MCF 10A (cell line): ENCODE data around the gene NCOR1. TPM values are rescaled to one million over a fixed set of nuclear protein-coding genes. Genes with fewer than 3 reads are reported as not detected.

Experiments used
- BruUV-seq: library from RNA; stranded (reverse); fragments of 400-500 nt; replicated peaks from 2 replicates; lab custom pipeline; 2021; lab: Mats Ljungman, UMichigan
- CTCF ChIA-PET: fragments of 300-600 bp; sonication (Branson Sonifier 250); formaldehyde crosslinking; extraction: SDS; loops from one replicate; lab custom pipeline; 2021; ENCODE audit warnings: antibody characterized with exemption, inconsistent platforms; lab: Yijun Ruan, JAX
- POLR2A ChIA-PET: fragments of 300-600, 350-650 bp; sonication (Branson Sonifier 250); formaldehyde crosslinking; extraction: SDS; loops from one replicate; lab custom pipeline; 2020; ENCODE audit warnings: antibody characterized with exemption, inconsistent platforms; lab: Yijun Ruan, JAX
- DNase-seq: peaks from one replicate; pipeline ENCODE4 v3.0.0-alpha.2; 2018; ENCODE audit not compliant: unreplicated experiment
- H3K27ac Mint-ChIP-seq: one replicate; pipeline ENCODE4 v1.8.0; 2022; ENCODE audit warnings: mild to moderate bottlenecking, low read depth, mixed read lengths; ENCODE audit not compliant: unreplicated experiment
- H3K27me3 Mint-ChIP-seq: one replicate; pipeline ENCODE4 v1.8.0; 2022; ENCODE audit warnings: mixed read lengths; ENCODE audit not compliant: insufficient read depth, unreplicated experiment
- H3K36me3 Mint-ChIP-seq: one replicate; pipeline ENCODE4 v1.8.0; 2022; ENCODE audit warnings: mild to moderate bottlenecking, moderate library complexity, mixed read lengths; ENCODE audit not compliant: insufficient read depth, unreplicated experiment
- H3K4me1 Mint-ChIP-seq: one replicate; pipeline ENCODE4 v1.8.0; 2022; ENCODE audit warnings: mixed read lengths; ENCODE audit not compliant: insufficient read depth, unreplicated experiment
- H3K4me3 Mint-ChIP-seq: one replicate; pipeline ENCODE4 v1.8.0; 2022; ENCODE audit warnings: mild to moderate bottlenecking, moderate library complexity, mixed read lengths; ENCODE audit not compliant: unreplicated experiment
- H3K9me3 Mint-ChIP-seq: one replicate; pipeline ENCODE4 v1.8.0; 2022; ENCODE audit warnings: mixed read lengths; ENCODE audit not compliant: unreplicated experiment
- CTCF ChIP-seq: fragments of 200-600 bp; IDR thresholded peaks from one replicate; pipeline ENCODE4 v1.8.0; 2022; ENCODE audit warnings: antibody characterized with exemption, mild to moderate bottlenecking; ENCODE audit not compliant: unreplicated experiment
- intact Hi-C: fragments of 100-400 bp; cut with micrococcal nuclease; formaldehyde crosslinking; loops from 2 replicates; pipeline ENCODE4 v1.14.1; 2022
- total RNA-seq: library from RNA; stranded (reverse); gene quantifications from 2 replicates; pipeline ENCODE4 v1.2.3, GENCODE V29; 2022

NCOR1 gene
- total RNA-seq, 1 experiment from 2014 or later: 138 TPM

GRCh38 chr17:16101440-16101839 is 113.9 kb downstream of the NCOR1 start:
- POLR2A ChIA-PET: no interaction called here
- no peaks in the 10 kb centered on the region for H3K9me3 Mint-ChIP-seq
- CTCF ChIA-PET: interaction anchor here (0.6 to 1.8 kb wide), 3 partner anchors 10 to 250 kb away, joined by 3 to 5 read pairs (median 4); no protein-coding TSS in a partner anchor
- peaks cover 76% of the 10 kb centered on the region for H3K36me3 Mint-ChIP-seq
- intact Hi-C loops: no loop called here
- DNase-seq: no peak
- no peak for TF ChIP-seq CTCF
- no peaks in the 10 kb centered on the region for H3K4me1 Mint-ChIP-seq
- BruUV-seq: TSS peak; percentile 48
- H3K27me3 Mint-ChIP-seq: no peaks in the 10 kb centered on the region
- no peak overlapping the region for H3K27ac Mint-ChIP-seq
- H3K4me3 Mint-ChIP-seq: no peak overlapping the region

- peak; percentile 41 for DNase-seq
- intact Hi-C loops: no loop called here
- BruUV-seq: no TSS peak
- TF ChIP-seq CTCF: peak; percentile 11
- peaks cover 72% of the 10 kb centered on the region for H3K36me3 Mint-ChIP-seq
- no peaks in the 10 kb centered on the region for H3K9me3 Mint-ChIP-seq
- H3K4me1 Mint-ChIP-seq: no peaks in the 10 kb centered on the region
- ChIA-PET POLR2A (no interaction called here), CTCF (interaction anchor here (0.6 to 1.8 kb wide), 3 partner anchors 9 to 251 kb away, joined by 3 to 5 read pairs (median 4); no protein-coding TSS in a partner anchor)
- no peak overlapping the region for H3K4me3 Mint-ChIP-seq
- H3K27ac Mint-ChIP-seq: no peak overlapping the region
- no peaks in the 10 kb centered on the region for H3K27me3 Mint-ChIP-seq
Observed at GRCh38 chr17:16100737-16101400, 114.5 kb downstream of the NCOR1 start.

- POLR2A ChIA-PET: interaction anchor here (0.6 kb wide), 1 partner anchor 39 kb away, joined by 3 read pairs; no protein-coding TSS in a partner anchor
- intact Hi-C loops: no loop called here
- CTCF ChIA-PET: interaction anchor here (0.9 to 1.5 kb wide), 2 partner anchors 10 to 13 kb away, joined by 3 to 5 read pairs; no protein-coding TSS in a partner anchor
Observed at GRCh38 chr17:16091773-16092172, 123.6 kb downstream of the NCOR1 start.

GRCh38 chr17:16086957-16087356 is 128.4 kb downstream of the NCOR1 start:
- Mint-ChIP-seq H3K4me1 (peaks cover 19% of the 10 kb centered on the region), H3K27me3 (no peaks in the 10 kb centered on the region), H3K4me3 (no peak overlapping the region), H3K9me3 (no peaks in the 10 kb centered on the region), H3K27ac (no peak overlapping the region), H3K36me3 (peaks cover 49% of the 10 kb centered on the region)
- ChIA-PET POLR2A (no interaction called here), CTCF (no interaction called here)
- no TSS peak for BruUV-seq
- no peak for DNase-seq
- TF ChIP-seq CTCF: no peak
- intact Hi-C loops: no loop called here

More at GRCh38 chr17:16091773-16092172, 123.6 kb downstream of the NCOR1 start:
- Mint-ChIP-seq H3K27me3 (no peaks in the 10 kb centered on the region), H3K4me3 (no peak overlapping the region), H3K4me1 (peaks cover 3% of the 10 kb centered on the region), H3K27ac (no peak overlapping the region), H3K9me3 (peaks cover 7% of the 10 kb centered on the region), H3K36me3 (peaks cover 34% of the 10 kb centered on the region)
- BruUV-seq: no TSS peak
- DNase-seq: no peak
- no peak for TF ChIP-seq CTCF
